MM.1S (cell line): ENCODE results near the gene RARS1.

Experiments
- DNase-seq: peaks from one replicate; pipeline ENCODE4 v3.0.0-alpha.2; 2015
- H2AFZ ChIP-seq: fragments of 300-600 bp; sonication (generic); 2 replicates; pipeline ENCODE4 v1.6.0; 2016; ENCODE audit warnings: antibody characterized with exemption, low read length
- H3F3A ChIP-seq: fragments of 300-600 bp; sonication (generic); 2 replicates; pipeline ENCODE4 v1.6.1; 2016; ENCODE audit warnings: mild to moderate bottlenecking, antibody characterized with exemption, low read length, moderate library complexity, mixed read lengths; ENCODE audit not compliant: insufficient read depth
- H3K27ac ChIP-seq: fragments of 300-600 bp; sonication (generic); 2 replicates; pipeline ENCODE4 v1.5.1; 2016; ENCODE audit warnings: mild to moderate bottlenecking, low read length
- H3K27me3 ChIP-seq: fragments of 300-600 bp; sonication (generic); replicated peaks from 2 replicates; pipeline ENCODE4 v1.6.0; 2016; ENCODE audit warnings: low read length; ENCODE audit not compliant: insufficient read depth
- H3K36me3 ChIP-seq: fragments of 300-600 bp; sonication (generic); replicated peaks from 2 replicates; pipeline ENCODE4 v1.6.1; 2016; ENCODE audit warnings: mild to moderate bottlenecking, low read length, mixed read lengths; ENCODE audit not compliant: insufficient read depth
- H3K4me1 ChIP-seq: fragments of 300-600 bp; sonication (generic); 2 replicates; pipeline ENCODE4 v1.6.1; 2016; ENCODE audit warnings: low read length, mixed read lengths
- H3K4me2 ChIP-seq: fragments of 300-600 bp; sonication (generic); 2 replicates; pipeline ENCODE4 v1.6.0; 2016; ENCODE audit warnings: low read depth, low read length
- H3K4me3 ChIP-seq: fragments of 300-600 bp; sonication (generic); 2 replicates; pipeline ENCODE4 v1.5.1; 2016; ENCODE audit warnings: low read length, mixed read lengths
- H3K79me2 ChIP-seq: fragments of 300-600 bp; sonication (generic); 2 replicates; pipeline ENCODE4 v1.6.1; 2016; ENCODE audit warnings: mixed run types, low read length, mixed read lengths
- H3K9ac ChIP-seq: fragments of 300-600 bp; sonication (generic); 2 replicates; pipeline ENCODE4 v1.6.1; 2016; ENCODE audit warnings: low read length, mixed read lengths
- H3K9me2 ChIP-seq: fragments of 300-600 bp; sonication (generic); replicated peaks from 2 replicates; pipeline ENCODE4 v1.6.1; 2016; ENCODE audit warnings: mild to moderate bottlenecking, low read length, mixed read lengths; ENCODE audit not compliant: insufficient read depth
- H3K9me3 ChIP-seq: fragments of 300-600 bp; sonication (generic); replicated peaks from 2 replicates; pipeline ENCODE4 v1.6.1; 2016; ENCODE audit warnings: mild to moderate bottlenecking, low read length, mixed read lengths; ENCODE audit not compliant: insufficient read depth
- H4K20me1 ChIP-seq: fragments of 300-600 bp; sonication (generic); 2 replicates; pipeline ENCODE4 v1.6.1; 2016; ENCODE audit warnings: mild to moderate bottlenecking, low read length, moderate library complexity, mixed read lengths; ENCODE audit not compliant: insufficient read depth
- CTCF ChIP-seq: fragments of 300-600 bp; sonication (generic); IDR thresholded peaks from 2 replicates; pipeline ENCODE4 v1.5.1; 2016; ENCODE audit warnings: antibody characterized with exemption, low read length, mixed read lengths
- EZH2 ChIP-seq: fragments of 300-600 bp; sonication (generic); optimal IDR thresholded peaks from 2 replicates; pipeline ENCODE3; 2017; ENCODE audit warnings: low read depth, mild to moderate bottlenecking, antibody characterized with exemption, low read length, mixed read lengths
- EZH2phosphoT487 ChIP-seq: fragments of 300-600 bp; sonication (generic); IDR thresholded peaks from 2 replicates; pipeline ENCODE4 v1.6.1; 2018; ENCODE audit warnings: antibody characterized with exemption, low read length

RARS1 gene

GRCh38 chr5:168474319-168474718 is 12.0 kb upstream of the RARS1 start:
- no peaks in the 10 kb centered on the region for H3K9me2 ChIP-seq
- no peaks in the 10 kb centered on the region for H3K27me3 ChIP-seq
- no peaks in the 10 kb centered on the region for H3F3A ChIP-seq
- H3K4me1 ChIP-seq = no peaks in the 10 kb centered on the region
- H3K4me3 ChIP-seq = no peak overlapping the region
- H3K9ac ChIP-seq = no peak overlapping the region
- no peaks in the 10 kb centered on the region for H3K79me2 ChIP-seq
- no peaks in the 10 kb centered on the region for H4K20me1 ChIP-seq
- DNase-seq = no peak
- H3K27ac ChIP-seq = no peak overlapping the region
- no peak overlapping the region for H2AFZ ChIP-seq
- TF ChIP-seq EZH2 = no peak
- TF ChIP-seq EZH2phosphoT487 = no peak
- no peak for TF ChIP-seq CTCF
- H3K9me3 ChIP-seq = no peaks in the 10 kb centered on the region
- H3K36me3 ChIP-seq = no peaks in the 10 kb centered on the region
- no peak overlapping the region for H3K4me2 ChIP-seq

GRCh38 chr5:168477060-168477459 is 9.2 kb upstream of the RARS1 start:
- H3K27me3 ChIP-seq = no peaks in the 10 kb centered on the region
- H2AFZ ChIP-seq = no peak overlapping the region
- no peak overlapping the region for H3K4me3 ChIP-seq
- no peaks in the 10 kb centered on the region for H3K9me2 ChIP-seq
- no peak overlapping the region for H3K9ac ChIP-seq
- no peaks in the 10 kb centered on the region for H3K36me3 ChIP-seq
- H3K4me2 ChIP-seq = no peak overlapping the region
- no peak for DNase-seq
- H3F3A ChIP-seq = peaks cover 18% of the 10 kb centered on the region
- H3K79me2 ChIP-seq = no peaks in the 10 kb centered on the region
- peaks cover 9% of the 10 kb centered on the region for H3K4me1 ChIP-seq
- H4K20me1 ChIP-seq = no peaks in the 10 kb centered on the region
- H3K9me3 ChIP-seq = no peaks in the 10 kb centered on the region
- H3K27ac ChIP-seq = no peak overlapping the region
- TF ChIP-seq CTCF = no peak
- no peak for TF ChIP-seq EZH2phosphoT487
- no peak for TF ChIP-seq EZH2

- H3K79me2 ChIP-seq = no peaks in the 10 kb centered on the region
- H2AFZ ChIP-seq = no peak overlapping the region
- H3K9ac ChIP-seq = no peak overlapping the region
- no peaks in the 10 kb centered on the region for H3K27me3 ChIP-seq
- DNase-seq = no peak
- no peaks in the 10 kb centered on the region for H3K9me3 ChIP-seq
- no peak overlapping the region for H3K4me2 ChIP-seq
- H3K36me3 ChIP-seq = no peaks in the 10 kb centered on the region
- H3K4me3 ChIP-seq = no peak overlapping the region
- TF ChIP-seq CTCF = no peak
- no peak for TF ChIP-seq EZH2
- TF ChIP-seq EZH2phosphoT487 = no peak
- H3F3A ChIP-seq = peaks cover 21% of the 10 kb centered on the region
- H3K9me2 ChIP-seq = no peaks in the 10 kb centered on the region
- peaks cover 17% of the 10 kb centered on the region for H3K4me1 ChIP-seq
- no peaks in the 10 kb centered on the region for H4K20me1 ChIP-seq
- H3K27ac ChIP-seq = no peak overlapping the region
Observed at GRCh38 chr5:168479166-168479565, 7.1 kb upstream of the RARS1 start.

- Histone ChIP-seq H3K9me3 (no peaks in the 10 kb centered on the region), H4K20me1 (no peaks in the 10 kb centered on the region), H2AFZ (no peak overlapping the region), H3K9ac (no peak overlapping the region), H3K27me3 (no peaks in the 10 kb centered on the region), H3F3A (peaks cover 21% of the 10 kb centered on the region), H3K79me2 (no peaks in the 10 kb centered on the region), H3K4me1 (peaks cover 19% of the 10 kb centered on the region), H3K9me2 (no peaks in the 10 kb centered on the region), H3K4me3 (no peak overlapping the region), H3K4me2 (peak overlapping the region; percentile 50; the same call in 1 of the 2 replicates), H3K27ac (peak overlapping the region; percentile 67; the same call in 1 of the 2 replicates), H3K36me3 (no peaks in the 10 kb centered on the region)
- TF ChIP-seq CTCF = no peak
- TF ChIP-seq EZH2phosphoT487 = no peak
- TF ChIP-seq EZH2 = no peak
- DNase-seq = no peak
Observed at GRCh38 chr5:168480601-168481000, 5.7 kb upstream of the RARS1 start.
